ENCODE results near the gene LCT.

The LCT gene

DNA sequence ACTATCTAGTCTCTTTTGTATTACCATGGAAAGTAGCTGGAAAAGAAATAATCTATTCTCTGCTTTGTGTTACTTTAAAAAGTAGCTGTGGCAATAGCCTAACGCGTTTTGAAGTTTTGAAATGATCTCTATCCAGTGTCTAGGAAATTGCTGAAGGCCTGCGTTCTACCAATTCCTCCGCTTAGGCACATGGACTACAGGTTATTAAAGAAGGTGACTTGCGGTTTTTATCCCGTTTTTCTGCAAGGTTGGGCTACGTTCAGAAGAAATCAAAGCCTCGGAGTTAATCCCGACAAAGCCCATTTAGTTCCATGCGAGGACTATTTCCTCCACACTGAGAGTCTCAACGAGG lies 96.0 kb downstream of the LCT start:
- DNase-seq, result no peak

DNA sequence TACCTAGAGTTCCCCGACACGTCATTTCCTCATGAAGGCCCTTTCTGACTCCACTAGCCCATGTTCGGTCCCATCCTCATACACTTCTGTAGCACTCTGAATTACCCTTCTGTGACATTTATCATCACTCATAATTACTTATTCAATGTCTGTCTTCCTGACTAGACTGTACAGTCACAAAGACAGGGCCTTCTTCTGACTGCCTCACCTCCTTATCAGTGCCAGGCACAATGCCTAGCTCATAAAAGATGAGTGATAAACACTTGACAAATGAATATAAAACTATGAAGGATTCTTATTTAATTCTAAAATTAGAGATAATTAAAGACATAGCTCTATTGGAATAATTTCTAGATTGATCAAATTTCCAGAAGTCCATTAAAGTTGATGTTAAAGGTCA lies 96.8 kb downstream of the LCT start:
- DNase-seq, result no peak
